Measurements from ENCODE around the gene KIF25. TPM values are rescaled to one million over a fixed set of nuclear protein-coding genes. Genes with fewer than 3 reads are reported as not detected.

Gene KIF25
- total RNA-seq, 2 experiments from 2014 or later, result not detected

GRCh38 chr6:168022488-168023321 lies 25.2 kb downstream of the KIF25 start:
- Mint-ChIP-seq H3K4me3 (no peak overlapping the region), H3K27ac (no peak overlapping the region), H3K36me3 (no peaks in the 10 kb centered on the region), H3K27me3 (no peaks in the 10 kb centered on the region), H3K4me1 (no peaks in the 10 kb centered on the region), H3K9me3 (ENCODE audit: low read depth) (no peaks in the 10 kb centered on the region)
- no peak for ATAC-seq
- no peak for DNase-seq
- CTCF ChIA-PET, result interaction anchor here (0.7 kb wide), 1 partner anchor 355 kb away, joined by 3 read pairs; no protein-coding TSS in a partner anchor

DNA sequence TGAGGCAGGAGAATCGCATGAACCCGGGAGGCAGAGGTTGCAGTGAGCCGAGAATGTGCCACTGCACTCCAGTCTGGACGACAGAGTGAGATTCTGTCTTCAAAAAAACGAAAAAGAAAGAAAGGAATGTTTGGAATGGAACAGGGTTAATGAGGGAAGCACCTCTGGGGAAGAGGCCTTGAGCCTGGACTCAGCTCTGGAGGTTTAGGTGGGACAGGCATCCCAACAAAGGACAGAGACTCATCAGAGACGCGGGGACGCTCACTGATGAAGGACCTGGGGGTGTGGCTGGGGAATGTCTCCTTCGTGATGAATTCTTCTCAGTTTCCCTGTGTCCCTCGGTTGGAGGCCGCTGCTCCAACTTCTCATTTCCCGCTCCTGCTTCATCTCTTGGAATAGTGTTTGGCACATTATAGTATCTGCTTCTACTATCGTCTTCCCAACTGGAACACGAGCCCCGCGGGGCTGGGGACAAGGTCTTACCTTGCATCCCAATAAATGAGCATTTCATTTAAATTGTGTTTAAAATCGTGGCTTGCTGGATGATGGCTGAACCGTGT lies 27.6 kb downstream of the KIF25 start:
- H3K36me3 Mint-ChIP-seq, result no peaks in the 10 kb centered on the region

GRCh38 chr6:168025831-168026710 lies 28.6 kb downstream of the KIF25 start:
- ATAC-seq (no peak), DNase-seq (no peak)
- Mint-ChIP-seq H3K9me3 (ENCODE audit: low read depth) (no peaks in the 10 kb centered on the region), H3K36me3 (no peaks in the 10 kb centered on the region), H3K4me3 (no peak overlapping the region), H3K27ac (no peak overlapping the region), H3K4me1 (no peaks in the 10 kb centered on the region), H3K27me3 (no peaks in the 10 kb centered on the region)
- CTCF ChIA-PET, result no interaction called here

More for the DNA sequence above, 27.6 kb downstream of the KIF25 start:
- Mint-ChIP-seq H3K27ac (no peak overlapping the region), H3K4me3 (no peak overlapping the region), H3K9me3 (ENCODE audit: low read depth) (no peaks in the 10 kb centered on the region), H3K27me3 (no peaks in the 10 kb centered on the region), H3K4me1 (no peaks in the 10 kb centered on the region)
- DNase-seq, result no peak
- ATAC-seq, result no peak
- CTCF ChIA-PET, result no interaction called here

- Mint-ChIP-seq H3K9me3 (ENCODE audit: low read depth) (no peaks in the 10 kb centered on the region), H3K27ac (no peak overlapping the region), H3K4me1 (no peaks in the 10 kb centered on the region), H3K36me3 (no peaks in the 10 kb centered on the region), H3K27me3 (no peaks in the 10 kb centered on the region), H3K4me3 (no peak overlapping the region)
- ATAC-seq (no peak), DNase-seq (no peak)
- CTCF ChIA-PET, result no interaction called here
These were observed 29.5 kb downstream of the KIF25 start for GRCh38 chr6:168026925-168027324.

DNA sequence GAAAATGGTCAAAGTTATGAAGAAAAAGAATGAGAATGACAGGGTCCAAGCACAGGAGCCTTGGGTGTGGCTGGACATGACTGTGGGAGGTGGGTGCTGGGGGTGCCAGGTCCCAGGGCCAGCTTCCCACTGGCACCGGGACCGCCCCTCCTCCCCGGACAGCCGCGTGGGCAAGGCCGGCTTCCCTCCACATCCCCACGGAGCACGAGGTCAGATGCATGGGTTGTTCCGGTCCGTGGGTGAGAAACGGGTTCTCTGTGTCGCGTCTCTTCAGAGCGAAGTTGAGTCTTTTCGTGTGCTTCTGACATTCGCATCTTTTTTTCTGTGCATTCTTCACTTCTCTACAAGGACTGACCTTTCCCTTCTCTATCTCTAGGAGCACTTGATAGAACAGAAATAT lies 30.1 kb downstream of the KIF25 start:
- no peaks in the 10 kb centered on the region for H3K9me3 Mint-ChIP-seq (ENCODE audit: low read depth)
- H3K4me1 Mint-ChIP-seq, result no peaks in the 10 kb centered on the region
- ATAC-seq, result no peak
- no peak for DNase-seq
- H3K36me3 Mint-ChIP-seq, result no peaks in the 10 kb centered on the region
- H3K4me3 Mint-ChIP-seq, result no peak overlapping the region
- no peaks in the 10 kb centered on the region for H3K27me3 Mint-ChIP-seq
- CTCF ChIA-PET, result no interaction called here
- no peak overlapping the region for H3K27ac Mint-ChIP-seq

DNA sequence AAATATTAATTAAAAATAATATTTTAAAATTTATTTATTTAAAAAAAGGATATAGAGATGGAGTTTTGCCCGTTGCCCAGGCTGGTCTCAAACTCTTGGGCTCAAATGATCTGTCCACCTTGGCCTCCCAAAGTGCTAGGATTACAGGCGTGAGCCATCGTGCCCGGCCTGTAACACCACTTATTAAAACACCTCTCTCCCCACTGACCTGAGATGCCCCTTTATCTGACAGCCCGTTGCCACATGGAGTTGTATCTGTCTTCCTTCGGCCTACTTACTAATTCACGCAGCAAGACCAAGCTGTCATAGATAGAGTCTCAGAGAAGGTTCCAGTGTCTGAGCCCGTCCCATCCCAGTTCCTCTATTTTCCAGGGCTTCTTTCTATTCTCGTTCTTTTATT lies 30.7 kb downstream of the KIF25 start:
- H3K4me1 Mint-ChIP-seq, result no peaks in the 10 kb centered on the region
- no peaks in the 10 kb centered on the region for H3K27me3 Mint-ChIP-seq
- H3K36me3 Mint-ChIP-seq, result no peaks in the 10 kb centered on the region
- CTCF ChIA-PET, result no interaction called here
- DNase-seq (no peak), ATAC-seq (no peak)
- H3K4me3 Mint-ChIP-seq, result no peak overlapping the region
- H3K9me3 Mint-ChIP-seq (ENCODE audit: low read depth), result no peaks in the 10 kb centered on the region
- no peak overlapping the region for H3K27ac Mint-ChIP-seq

GRCh38 chr6:168029459-168030217 lies 32.2 kb downstream of the KIF25 start:
- no peaks in the 10 kb centered on the region for H3K9me3 Mint-ChIP-seq (ENCODE audit: low read depth)
- H3K27me3 Mint-ChIP-seq, result peaks cover 2% of the 10 kb centered on the region
- no peak overlapping the region for H3K4me3 Mint-ChIP-seq
- H3K4me1 Mint-ChIP-seq, result no peaks in the 10 kb centered on the region
- H3K36me3 Mint-ChIP-seq, result no peaks in the 10 kb centered on the region
- DNase-seq (no peak), ATAC-seq (no peak)
- CTCF ChIA-PET, result no interaction called here
- H3K27ac Mint-ChIP-seq, result no peak overlapping the region

DNA sequence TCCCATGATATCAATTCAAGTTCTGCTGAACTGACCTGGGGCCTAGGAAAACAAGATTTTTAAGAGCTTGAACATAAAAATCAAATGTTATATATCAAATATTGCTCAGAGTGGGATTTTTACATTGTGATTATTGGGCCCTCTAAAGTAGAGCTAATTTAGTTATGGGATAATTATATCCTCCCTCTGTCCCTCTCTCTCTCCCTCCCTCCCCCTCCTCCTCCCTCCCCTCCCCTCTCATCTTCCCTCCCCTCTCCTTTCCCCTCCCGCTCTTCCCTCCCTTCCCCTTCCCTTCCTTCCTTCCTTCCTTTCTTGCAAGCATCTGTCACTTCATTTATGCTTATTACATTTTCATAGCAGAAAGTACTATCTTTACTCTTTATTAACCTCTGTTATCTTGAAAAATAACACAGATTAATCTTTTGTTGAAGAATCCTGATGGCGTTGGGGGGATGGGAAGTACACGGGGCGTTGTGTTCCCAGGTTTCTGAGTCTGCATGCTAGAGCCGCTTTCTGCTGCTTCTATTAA lies 32.8 kb downstream of the KIF25 start:
- Mint-ChIP-seq H3K4me3 (no peak overlapping the region), H3K27me3 (peaks cover 8% of the 10 kb centered on the region), H3K4me1 (no peaks in the 10 kb centered on the region), H3K36me3 (no peaks in the 10 kb centered on the region), H3K9me3 (ENCODE audit: low read depth) (no peaks in the 10 kb centered on the region), H3K27ac (no peak overlapping the region)
- CTCF ChIA-PET, result no interaction called here
- DNase-seq (no peak), ATAC-seq (no peak)

DNA sequence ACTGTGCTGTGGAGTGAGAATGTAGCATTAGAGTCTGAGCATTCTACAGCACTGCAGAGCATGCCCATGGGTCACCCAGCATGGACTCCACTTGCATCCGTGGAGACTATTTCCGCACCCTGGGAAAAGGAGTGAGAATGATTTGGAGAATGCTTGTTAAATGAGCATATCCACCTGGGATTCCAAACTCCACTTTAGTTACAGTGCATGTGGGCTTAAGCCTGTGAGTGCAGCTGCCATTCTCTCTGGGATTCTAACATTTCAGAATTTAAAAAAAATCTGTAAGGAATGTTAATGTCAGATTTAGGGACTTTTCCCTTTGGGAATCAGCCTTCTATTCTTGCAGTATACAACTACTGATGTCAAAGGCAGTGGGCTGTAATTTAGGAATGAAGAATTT lies 33.4 kb downstream of the KIF25 start:
- Mint-ChIP-seq H3K27ac (no peak overlapping the region), H3K36me3 (no peaks in the 10 kb centered on the region), H3K4me1 (peaks cover 2% of the 10 kb centered on the region), H3K4me3 (no peak overlapping the region), H3K27me3 (peaks cover 11% of the 10 kb centered on the region), H3K9me3 (ENCODE audit: low read depth) (peaks cover 3% of the 10 kb centered on the region)
- CTCF ChIA-PET, result no interaction called here
- DNase-seq (no peak), ATAC-seq (no peak)

- Mint-ChIP-seq H3K4me3 (no peak overlapping the region), H3K27ac (no peak overlapping the region), H3K27me3 (peaks cover 11% of the 10 kb centered on the region), H3K36me3 (no peaks in the 10 kb centered on the region), H3K9me3 (ENCODE audit: low read depth) (peaks cover 5% of the 10 kb centered on the region), H3K4me1 (peaks cover 3% of the 10 kb centered on the region)
- ATAC-seq (no peak), DNase-seq (peak; percentile 4)
- CTCF ChIA-PET, result no interaction called here
These were observed 34.0 kb downstream of the KIF25 start for GRCh38 chr6:168031411-168031971.

DNA sequence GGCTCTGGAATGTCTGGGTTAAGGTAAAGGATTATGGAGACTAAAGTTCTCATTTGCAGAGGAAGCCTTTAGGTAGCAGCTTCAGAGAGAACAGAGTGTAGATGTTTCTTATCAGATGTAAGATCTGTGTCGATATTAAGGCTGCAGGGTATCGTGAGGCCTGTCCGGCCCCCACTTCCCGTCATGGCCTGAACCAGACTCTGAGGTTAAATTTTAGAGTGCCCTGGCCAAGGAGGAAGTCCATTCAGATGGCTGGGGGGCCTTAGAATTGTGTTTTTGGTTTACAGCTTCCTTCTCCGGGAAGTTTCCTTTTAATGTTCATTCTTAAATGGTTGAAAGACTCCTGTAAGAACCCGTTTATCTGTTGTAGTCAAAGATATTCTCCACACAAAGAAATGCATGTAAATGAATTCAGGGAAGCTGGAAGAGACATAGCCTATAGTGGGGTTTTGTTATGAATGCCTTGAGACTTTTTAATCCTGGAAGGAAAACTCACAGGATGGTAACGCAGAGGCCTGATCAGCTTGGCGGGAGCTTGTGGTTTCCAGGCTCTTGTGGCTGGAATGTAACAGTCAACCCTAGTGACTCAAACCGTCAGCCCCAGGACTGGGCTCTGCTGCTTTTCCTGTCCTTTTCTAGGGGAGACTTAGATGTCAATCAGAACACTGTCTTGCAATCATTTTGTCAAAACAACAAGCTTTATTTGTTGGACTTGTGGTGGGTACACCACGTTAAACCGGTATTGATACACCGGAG lies 34.7 kb downstream of the KIF25 start:
- H3K27ac Mint-ChIP-seq, result no peak overlapping the region
- CTCF ChIA-PET, result no interaction called here
- DNase-seq (peak; percentile 9), ATAC-seq (no peak)
- H3K27me3 Mint-ChIP-seq, result peaks cover 11% of the 10 kb centered on the region
- H3K9me3 Mint-ChIP-seq (ENCODE audit: low read depth), result peaks cover 5% of the 10 kb centered on the region
- H3K36me3 Mint-ChIP-seq, result no peaks in the 10 kb centered on the region
- no peak overlapping the region for H3K4me3 Mint-ChIP-seq
- H3K4me1 Mint-ChIP-seq, result peaks cover 3% of the 10 kb centered on the region

GRCh38 chr6:168033791-168034190 lies 36.3 kb downstream of the KIF25 start:
- ATAC-seq (no peak), DNase-seq (peak; percentile 25)
- CTCF ChIA-PET, result no interaction called here
- Mint-ChIP-seq H3K36me3 (no peaks in the 10 kb centered on the region), H3K4me3 (no peak overlapping the region), H3K9me3 (ENCODE audit: low read depth) (peaks cover 5% of the 10 kb centered on the region), H3K27ac (no peak overlapping the region), H3K4me1 (peaks cover 3% of the 10 kb centered on the region), H3K27me3 (peaks cover 11% of the 10 kb centered on the region)

Data from activated CD8-positive, alpha-beta memory T cell treated with anti-CD3 and anti-CD28 coated beads, Interleukin-2, amount 10 ng/mL, durations not matched to agents 7 days and 5 days (primary cell).